Bronchial epithelial cell (primary cell): Measurements from ENCODE around the gene SEMA3G. TPM values are rescaled to one million over a fixed set of nuclear protein-coding genes. Genes with fewer than 3 reads are reported as not detected.

Experiments used
- DNase-seq: peaks from one replicate; pipeline ENCODE4 v3.0.0-alpha.2; 2010; ENCODE audit warnings: low read depth
- FAIRE-seq: peaks from 2 replicates; lab custom pipeline; 2011; peaks lifted over from hg19 to GRCh38; lab: Jason Lieb, UNC
- H3K27me3 ChIP-seq: 2 replicates; pipeline ENCODE4 v1.5.1; 2011; ENCODE audit warnings: low read length; ENCODE audit not compliant: control insufficient read depth, insufficient read depth
- H3K36me3 ChIP-seq: 2 replicates; pipeline ENCODE4 v1.5.1; 2011; ENCODE audit warnings: low read length; ENCODE audit not compliant: control insufficient read depth, insufficient read depth
- H3K4me3 ChIP-seq: 2 replicates; pipeline ENCODE4 v1.5.1; 2011; ENCODE audit warnings: mild to moderate bottlenecking, low read depth, low read length, control low read depth
- CTCF ChIP-seq: IDR thresholded peaks from 2 replicates; pipeline ENCODE4 v1.5.1; 2011; ENCODE audit warnings: mild to moderate bottlenecking, moderate library complexity, low read length, control low read depth, inconsistent platforms; ENCODE audit not compliant: insufficient read depth, severe bottlenecking
- total RNA-seq: library from RNA; depleted of rRNA; stranded (reverse); fragments of >200 nt; gene quantifications from 2 replicates; pipeline ENCODE4 v1.2.1, GENCODE V29; 2014

Gene SEMA3G
- total RNA-seq, 1 donor from 2014 or later: under 0.01 TPM

DNA sequence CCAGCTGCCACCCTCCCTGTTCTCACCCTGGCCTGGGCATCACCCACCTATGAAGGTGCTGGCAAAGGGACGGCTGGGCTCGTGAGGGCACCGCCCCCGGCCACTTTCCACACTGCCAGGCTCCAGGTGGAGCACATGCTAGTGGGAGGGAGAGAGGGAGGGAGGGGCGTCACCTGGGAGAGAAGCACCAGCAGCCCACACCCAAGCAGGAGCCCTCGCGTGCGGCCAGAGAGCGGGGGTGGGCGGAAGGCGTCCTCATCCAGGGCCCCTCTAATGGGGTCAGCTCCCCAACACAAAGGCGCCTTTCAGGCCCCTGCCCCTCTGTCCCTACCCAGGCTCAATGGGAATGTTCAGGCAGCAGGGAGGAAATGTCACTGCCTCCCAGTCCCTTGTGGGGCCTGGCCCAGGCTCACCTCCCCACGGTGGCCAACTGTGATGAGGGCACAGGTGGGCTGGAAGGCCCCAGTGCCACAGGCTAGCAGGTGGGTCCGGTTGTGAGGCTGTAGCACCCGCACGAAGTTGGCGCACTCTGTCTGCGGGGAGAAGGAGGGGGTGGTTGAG is 3.1 kb downstream of the SEMA3G start:
- DNase-seq (no peak), FAIRE-seq (no peak)
- TF ChIP-seq CTCF: no peak
- H3K4me3 ChIP-seq: no peak overlapping the region
- H3K36me3 ChIP-seq: no peaks in the 10 kb centered on the region
- H3K27me3 ChIP-seq: no peaks in the 10 kb centered on the region

DNA sequence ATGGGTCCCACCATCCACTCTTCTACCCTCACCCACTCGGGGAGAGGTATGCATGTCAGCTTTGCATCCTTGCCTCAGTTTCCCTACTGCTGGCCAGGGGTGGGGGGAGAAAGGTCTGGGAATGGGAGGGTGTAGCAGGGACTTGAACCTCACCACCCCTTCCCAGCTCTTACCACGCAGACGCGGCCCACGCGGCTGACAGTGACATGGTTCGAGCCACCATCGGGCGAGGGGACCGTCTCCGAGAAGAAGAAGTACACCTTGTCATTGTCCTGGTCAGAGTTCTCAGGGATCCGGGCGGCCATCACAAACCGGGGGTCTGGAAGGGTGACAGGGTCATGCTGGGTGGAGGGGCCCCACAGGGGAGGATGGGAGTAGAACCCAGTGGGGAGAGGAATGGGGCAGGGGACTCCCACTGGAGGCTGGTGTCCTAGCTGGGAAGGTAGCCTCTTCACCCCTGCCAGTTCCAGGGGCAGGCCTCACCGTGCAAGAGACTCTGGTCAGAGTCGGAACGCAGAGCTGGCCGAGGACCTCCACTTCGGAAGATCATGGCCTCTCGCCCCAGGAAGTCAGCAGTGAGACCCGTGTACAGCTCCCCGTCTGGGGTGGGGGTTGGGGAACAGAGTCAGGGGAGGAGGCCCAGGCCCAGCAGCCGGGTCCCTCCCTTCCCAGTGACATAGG is 3.7 kb downstream of the SEMA3G start:
- DNase-seq (no peak), FAIRE-seq (no peak)
- H3K36me3 ChIP-seq: no peaks in the 10 kb centered on the region
- no peak for TF ChIP-seq CTCF
- H3K27me3 ChIP-seq: no peaks in the 10 kb centered on the region
- H3K4me3 ChIP-seq: no peak overlapping the region

DNA sequence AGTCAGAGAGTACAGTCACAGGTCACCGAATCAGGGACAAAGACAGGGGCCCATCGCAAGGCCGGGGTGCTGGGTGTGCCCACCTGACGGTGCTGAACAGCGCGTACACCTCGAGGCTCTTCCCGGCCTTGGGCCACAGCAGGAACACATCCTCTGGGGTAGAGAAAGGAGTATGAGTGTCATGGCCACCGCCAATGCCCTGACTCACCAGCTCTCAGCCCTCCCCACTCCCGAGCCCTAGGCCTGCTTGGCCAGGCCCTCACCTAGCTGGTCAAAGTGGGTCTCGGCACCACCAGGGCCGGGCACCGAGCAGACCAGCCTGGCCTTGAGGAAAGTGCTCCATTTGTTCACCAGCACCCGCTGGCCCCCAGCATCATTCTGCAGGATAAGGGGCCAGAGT is 4.2 kb downstream of the SEMA3G start:
- Histone ChIP-seq H3K27me3 (no peaks in the 10 kb centered on the region), H3K36me3 (no peaks in the 10 kb centered on the region), H3K4me3 (no peak overlapping the region)
- no peak for DNase-seq
- TF ChIP-seq CTCF: no peak
- FAIRE-seq: no peak

DNA sequence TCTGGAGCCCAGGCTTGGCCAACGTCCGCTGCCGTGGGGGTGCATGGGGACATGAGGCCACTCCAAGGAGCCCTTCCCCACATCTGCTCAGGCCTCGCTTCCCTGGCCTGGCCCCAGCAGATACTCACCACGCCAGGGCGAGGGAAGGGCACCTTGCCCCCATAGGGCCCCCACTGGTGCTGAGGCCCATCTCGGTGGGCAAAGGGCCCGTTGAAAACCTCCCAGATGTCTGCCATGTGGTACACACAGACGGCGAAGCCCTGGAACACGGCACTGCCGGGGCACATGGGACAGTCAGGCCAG is 4.7 kb downstream of the SEMA3G start:
- H3K27me3 ChIP-seq: no peaks in the 10 kb centered on the region
- H3K4me3 ChIP-seq: no peak overlapping the region
- DNase-seq: no peak
- FAIRE-seq: no peak
- no peak for TF ChIP-seq CTCF
- H3K36me3 ChIP-seq: no peaks in the 10 kb centered on the region

GRCh38 chr3:52439426-52440248 is 5.3 kb downstream of the SEMA3G start:
- no peak overlapping the region for H3K4me3 ChIP-seq
- DNase-seq: no peak
- H3K36me3 ChIP-seq: no peaks in the 10 kb centered on the region
- no peak for TF ChIP-seq CTCF
- no peak for FAIRE-seq
- H3K27me3 ChIP-seq: no peaks in the 10 kb centered on the region
